ENCODE measurements around the gene GRK2. TPM values are rescaled to one million over a fixed set of nuclear protein-coding genes. Genes with fewer than 3 reads are reported as not detected.

Gene GRK2
- total and polyA plus RNA-seq, 10 donors: 119 to 301 (median 261) TPM

GRCh38 chr11:67314218-67314617 is 47.9 kb downstream of the GRK2 start:
- no peak for TF ChIP-seq POLR2A (IDR thresholded peaks at IDR 0.05)
- TF ChIP-seq, protein P1, sequence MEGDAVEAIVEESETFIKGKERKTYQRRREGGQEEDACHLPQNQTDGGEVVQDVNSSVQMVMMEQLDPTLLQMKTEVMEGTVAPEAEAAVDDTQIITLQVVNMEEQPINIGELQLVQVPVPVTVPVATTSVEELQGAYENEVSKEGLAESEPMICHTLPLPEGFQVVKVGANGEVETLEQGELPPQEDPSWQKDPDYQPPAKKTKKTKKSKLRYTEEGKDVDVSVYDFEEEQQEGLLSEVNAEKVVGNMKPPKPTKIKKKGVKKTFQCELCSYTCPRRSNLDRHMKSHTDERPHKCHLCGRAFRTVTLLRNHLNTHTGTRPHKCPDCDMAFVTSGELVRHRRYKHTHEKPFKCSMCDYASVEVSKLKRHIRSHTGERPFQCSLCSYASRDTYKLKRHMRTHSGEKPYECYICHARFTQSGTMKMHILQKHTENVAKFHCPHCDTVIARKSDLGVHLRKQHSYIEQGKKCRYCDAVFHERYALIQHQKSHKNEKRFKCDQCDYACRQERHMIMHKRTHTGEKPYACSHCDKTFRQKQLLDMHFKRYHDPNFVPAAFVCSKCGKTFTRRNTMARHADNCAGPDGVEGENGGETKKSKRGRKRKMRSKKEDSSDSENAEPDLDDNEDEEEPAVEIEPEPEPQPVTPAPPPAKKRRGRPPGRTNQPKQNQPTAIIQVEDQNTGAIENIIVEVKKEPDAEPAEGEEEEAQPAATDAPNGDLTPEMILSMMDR (IDR thresholded peaks at IDR 0.05 in 8 of 11, conservative IDR thresholded peaks at IDR 0.05 in 3 of 11): no peak
- TF ChIP-seq POLR2AphosphoS5 (IDR thresholded peaks at IDR 0.05): no peak
- peaks cover 0 to 28% (median 9%) of the 10 kb centered on the region in 6 donors for H3K36me3 ChIP-seq
- intact Hi-C loops (cut with DNase I; ENCODE audit: low total_unique reads): no loop called here
- no peak for DNase-seq
- H3K27ac ChIP-seq: no peak overlapping the region
- no peak overlapping the region for H3K4me3 ChIP-seq
- no peaks in the 10 kb centered on the region for H3K9me3 ChIP-seq
- H3K4me1 ChIP-seq: peaks cover 11 to 62% (median 37%) of the 10 kb centered on the region in 6 donors
- H3K27me3 ChIP-seq (replicated peaks in 1 of 7): no peaks in the 10 kb centered on the region
- 83 to 95% (median 88%) methylated on average over 1 to 2 of the region's 2 CpGs for WGBS, 5 donors

- intact Hi-C loops (cut with DNase I; ENCODE audit: low total_unique reads): no loop called here
- H3K27ac ChIP-seq: no peak overlapping the region
- no peaks in the 10 kb centered on the region for H3K27me3 ChIP-seq (replicated peaks in 1 of 7)
- peaks cover 0 to 16% (median 2%) of the 10 kb centered on the region in 6 donors for H3K36me3 ChIP-seq
- no peak for DNase-seq
- H3K4me3 ChIP-seq: no peak overlapping the region
- TF ChIP-seq, protein P1 (IDR thresholded peaks at IDR 0.05 in 8 of 11, conservative IDR thresholded peaks at IDR 0.05 in 3 of 11): no peak
- TF ChIP-seq POLR2AphosphoS5 (IDR thresholded peaks at IDR 0.05) (no peak), POLR2A (IDR thresholded peaks at IDR 0.05) (no peak)
- H3K9me3 ChIP-seq: no peaks in the 10 kb centered on the region
- WGBS, 5 donors: 82 to 89% (median 85%) methylated on average over 9 of the region's 9 CpGs
- peaks cover 11 to 65% (median 37%) of the 10 kb centered on the region in 6 donors for H3K4me1 ChIP-seq
These were observed 49.1 kb downstream of the GRK2 start for GRCh38 chr11:67315325-67315909.

GRCh38 chr11:67316882-67317204 is 50.6 kb downstream of the GRK2 start:
- Histone ChIP-seq H3K4me3 (peak overlapping the region; percentile 63 to 97 (median 92)), H3K36me3 (peaks cover 0 to 2% (median 0%) of the 10 kb centered on the region in 6 donors), H3K4me1 (peaks cover 11 to 62% (median 34%) of the 10 kb centered on the region in 6 donors), H3K9me3 (no peaks in the 10 kb centered on the region), H3K27me3 (replicated peaks in 1 of 7) (no peaks in the 10 kb centered on the region), H3K27ac (peak overlapping the region; percentile 84 to 97 (median 94))
- intact Hi-C loops (cut with DNase I; ENCODE audit: low total_unique reads): loop anchor here (2.0 kb wide), 1 partner anchor 54 kb away; no protein-coding TSS in a partner anchor
- DNase-seq: no peak
- no peak for TF ChIP-seq POLR2A (IDR thresholded peaks at IDR 0.05)
- no peak for TF ChIP-seq POLR2AphosphoS5 (IDR thresholded peaks at IDR 0.05)
- TF ChIP-seq, protein P1 (IDR thresholded peaks at IDR 0.05 in 8 of 11, conservative IDR thresholded peaks at IDR 0.05 in 3 of 11): no peak
- 0 to 3% (median 0%) methylated on average over 9 to 10 of the region's 10 CpGs for WGBS, 5 donors

DNA sequence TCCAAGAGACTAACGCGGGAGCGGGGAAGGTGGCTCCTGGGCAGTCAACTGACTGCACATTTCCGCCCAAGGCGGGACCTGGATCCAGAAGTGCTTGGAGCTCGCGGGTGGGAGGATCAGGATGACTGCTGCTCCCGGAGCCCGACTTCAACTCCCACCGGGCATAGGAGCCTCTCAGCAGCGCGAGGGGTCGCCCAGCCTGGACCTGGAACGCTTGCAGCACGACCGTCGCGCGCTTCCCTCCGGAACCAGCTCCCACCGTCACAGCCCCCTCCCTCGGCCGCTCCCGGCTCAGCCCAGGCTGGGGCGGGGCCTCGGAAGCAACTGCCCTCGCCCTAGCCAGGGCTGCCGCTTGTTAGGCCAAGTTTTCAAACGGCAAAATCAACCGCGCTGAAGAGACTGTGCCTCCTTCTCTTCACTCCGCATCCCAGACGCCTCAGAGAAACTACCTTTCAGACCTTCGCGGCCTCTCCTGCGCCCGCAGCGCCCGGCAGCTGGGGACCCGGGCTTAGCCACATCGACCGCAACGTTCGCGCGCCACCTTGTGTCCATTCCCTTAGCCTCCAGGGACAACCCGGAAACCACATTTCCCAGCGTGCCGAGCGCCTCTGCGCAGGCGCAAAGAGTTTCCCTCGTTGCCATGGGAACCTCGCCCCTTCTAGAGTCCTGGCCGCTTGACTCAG is 51.1 kb downstream of the GRK2 start:
- TF ChIP-seq, protein P1 (IDR thresholded peaks at IDR 0.05 in 8 of 11, conservative IDR thresholded peaks at IDR 0.05 in 3 of 11): peak; percentile 90 to 100 (median 99)
- peak; percentile 81 to 90 (median 85) for TF ChIP-seq POLR2AphosphoS5 (IDR thresholded peaks at IDR 0.05)
- TF ChIP-seq POLR2A (IDR thresholded peaks at IDR 0.05): peak in 2 of 3 donors; percentile 14 to 16
- intact Hi-C loops (cut with DNase I; ENCODE audit: low total_unique reads): loop anchor here (2.0 kb wide), 1 partner anchor 55 kb away; no protein-coding TSS in a partner anchor
- WGBS, 5 donors: 0% methylated on average over 30 to 55 of the region's 55 CpGs

More for the DNA sequence above, 51.1 kb downstream of the GRK2 start:
- H3K4me3 ChIP-seq: peak overlapping the region; percentile 63 to 97 (median 92)
- H3K4me1 ChIP-seq: peaks cover 11 to 57% (median 30%) of the 10 kb centered on the region in 6 donors
- peak; percentile 99 for DNase-seq
- H3K27ac ChIP-seq: peak overlapping the region; percentile 84 to 97 (median 94)
- H3K36me3 ChIP-seq: no peaks in the 10 kb centered on the region
- no peaks in the 10 kb centered on the region for H3K27me3 ChIP-seq (replicated peaks in 1 of 7)
- H3K9me3 ChIP-seq: no peaks in the 10 kb centered on the region

Measured in spleen (tissue), 11 donors.